IPS-NIHi7 (cell line): Measurements from ENCODE around the gene OGDH.

Experiments
- DNase-seq: peaks from one replicate; pipeline ENCODE4 v3.0.0; 2012; ENCODE audit warnings: mixed read lengths; ENCODE audit errors: extremely low spot score

Gene OGDH

GRCh38 chr7:44637788-44638594 is 31.6 kb downstream of the OGDH start:
- no peak for DNase-seq

- peak; percentile 76 for DNase-seq
These were observed 32.5 kb downstream of the OGDH start for GRCh38 chr7:44638611-44639557.

GRCh38 chr7:44639671-44640321 is 33.4 kb downstream of the OGDH start:
- DNase-seq = peak; percentile 40

- no peak for DNase-seq
These were observed 36.8 kb downstream of the OGDH start for GRCh38 chr7:44643206-44643605.

- DNase-seq = no peak
These were observed 38.8 kb downstream of the OGDH start for GRCh38 chr7:44645254-44645653.

- DNase-seq = no peak
These were observed 39.3 kb downstream of the OGDH start for GRCh38 chr7:44645696-44646095.

- no peak for DNase-seq
These were observed 39.9 kb downstream of the OGDH start for GRCh38 chr7:44646176-44646920.

GRCh38 chr7:44646921-44647636 is 40.7 kb downstream of the OGDH start:
- DNase-seq = no peak

- DNase-seq = no peak
These were observed 41.7 kb downstream of the OGDH start for GRCh38 chr7:44647981-44648714.

- no peak for DNase-seq
These were observed 43.8 kb downstream of the OGDH start for GRCh38 chr7:44650242-44650641.

GRCh38 chr7:44650772-44651171 is 44.3 kb downstream of the OGDH start:
- DNase-seq = no peak

GRCh38 chr7:44652535-44652934 is 46.1 kb downstream of the OGDH start:
- no peak for DNase-seq

GRCh38 chr7:44654255-44654796 is 47.9 kb downstream of the OGDH start:
- no peak for DNase-seq

- DNase-seq = no peak
These were observed 48.9 kb downstream of the OGDH start for GRCh38 chr7:44655341-44655740.

GRCh38 chr7:44658979-44659378 is 52.6 kb downstream of the OGDH start:
- DNase-seq = no peak

GRCh38 chr7:44661233-44661632 is 54.8 kb downstream of the OGDH start:
- DNase-seq = no peak

GRCh38 chr7:44664780-44665461 is 58.5 kb downstream of the OGDH start:
- no peak for DNase-seq

GRCh38 chr7:44665531-44666213 is 59.2 kb downstream of the OGDH start:
- no peak for DNase-seq

- no peak for DNase-seq
These were observed 60.1 kb downstream of the OGDH start for GRCh38 chr7:44666566-44666965.
